Fibroblast of skin of right biceps (primary cell): ENCODE results near the gene NSD2.

Experiments
- DNase-seq: peaks from one replicate; pipeline ENCODE4 v3.0.0-alpha.2; 2013

The NSD2 gene

DNA sequence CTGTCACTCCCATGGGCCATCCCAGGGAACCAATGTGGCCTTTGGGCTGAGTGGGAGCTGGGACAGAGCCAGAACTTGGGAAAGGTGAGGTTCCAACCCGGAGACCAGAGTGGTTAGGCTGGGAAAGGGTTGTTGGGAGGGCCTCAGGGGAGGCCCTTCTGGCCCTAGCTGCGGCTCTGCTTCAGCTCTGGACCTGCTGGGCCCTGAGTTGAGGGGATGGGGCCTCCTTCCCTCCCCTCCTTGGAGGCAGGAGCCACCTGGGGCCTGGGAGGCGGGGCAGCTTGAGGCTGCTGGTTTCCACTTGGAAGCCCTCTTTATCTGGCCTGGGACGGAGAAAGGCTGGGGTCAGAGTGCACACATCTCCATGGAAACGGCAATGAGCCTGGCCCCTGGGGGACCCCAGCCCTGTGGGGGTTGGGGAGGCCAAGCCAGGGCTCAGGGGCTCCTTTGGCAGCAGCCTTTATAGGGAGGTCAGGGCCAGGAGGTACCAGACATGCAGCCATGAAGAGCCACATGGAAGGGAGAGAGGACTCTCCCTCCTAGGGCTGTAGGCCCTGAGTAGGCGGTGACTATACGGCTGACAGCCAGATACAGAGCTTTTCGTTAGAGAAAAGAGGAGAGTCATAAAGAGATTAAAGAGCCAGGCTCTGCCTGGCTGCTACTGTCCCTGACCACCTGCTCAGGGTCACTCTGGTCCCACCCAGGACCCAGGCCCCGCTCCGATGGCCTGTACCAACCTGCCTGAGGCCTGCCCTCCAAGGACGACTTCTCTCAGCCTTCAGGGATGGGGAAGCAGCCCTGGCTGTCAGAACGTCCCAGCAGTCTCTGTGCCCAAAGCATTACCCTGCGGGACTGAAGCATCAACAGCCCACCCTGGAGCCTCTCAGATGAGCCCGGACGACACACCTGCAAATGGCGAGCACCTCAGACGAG is 6.9 kb upstream of the NSD2 start:
- no peak for DNase-seq

DNA sequence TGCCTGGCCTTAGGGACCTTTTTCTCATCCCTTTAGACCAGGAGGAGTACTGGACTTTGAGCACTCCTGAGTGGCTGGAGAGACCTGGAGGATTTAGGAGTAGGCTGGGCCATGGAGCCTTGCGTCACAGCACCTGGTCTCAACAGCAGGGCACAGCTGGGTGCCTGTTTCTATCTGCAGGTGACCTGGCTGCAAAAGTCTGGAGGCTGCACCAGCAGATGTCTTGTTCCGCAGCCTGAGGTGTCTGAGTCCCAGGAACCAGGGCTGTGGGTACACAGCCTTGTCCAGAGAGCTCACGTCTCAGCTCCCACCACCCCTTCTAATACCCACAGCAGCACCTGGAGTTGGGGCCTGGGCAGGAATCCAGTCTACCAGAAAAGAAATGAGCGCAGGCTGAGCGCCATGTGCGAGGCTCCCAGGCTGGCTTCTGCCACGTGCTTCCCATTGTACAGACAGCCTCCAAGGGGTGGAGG is 5.0 kb upstream of the NSD2 start:
- DNase-seq: no peak

DNA sequence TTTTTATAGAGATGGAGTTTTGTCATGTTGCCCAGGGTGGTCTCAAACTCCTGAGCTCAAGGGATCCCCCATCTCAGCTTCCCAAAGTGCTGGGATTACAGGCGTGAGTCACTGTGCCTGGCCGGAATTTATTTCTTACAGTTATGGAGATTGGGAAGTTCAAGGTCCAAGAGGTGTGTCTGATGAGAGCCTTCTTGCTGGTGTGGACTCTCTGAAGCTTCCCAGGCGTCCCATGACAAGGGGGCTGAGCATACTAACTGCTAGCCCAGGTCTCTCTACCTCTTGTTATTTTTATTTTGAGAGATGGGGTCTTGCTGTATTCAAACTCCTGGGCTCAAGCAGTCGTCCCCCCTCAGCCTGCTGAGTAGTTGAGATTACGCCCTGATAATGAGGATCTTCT is 2.9 kb upstream of the NSD2 start:
- no peak for DNase-seq

DNA sequence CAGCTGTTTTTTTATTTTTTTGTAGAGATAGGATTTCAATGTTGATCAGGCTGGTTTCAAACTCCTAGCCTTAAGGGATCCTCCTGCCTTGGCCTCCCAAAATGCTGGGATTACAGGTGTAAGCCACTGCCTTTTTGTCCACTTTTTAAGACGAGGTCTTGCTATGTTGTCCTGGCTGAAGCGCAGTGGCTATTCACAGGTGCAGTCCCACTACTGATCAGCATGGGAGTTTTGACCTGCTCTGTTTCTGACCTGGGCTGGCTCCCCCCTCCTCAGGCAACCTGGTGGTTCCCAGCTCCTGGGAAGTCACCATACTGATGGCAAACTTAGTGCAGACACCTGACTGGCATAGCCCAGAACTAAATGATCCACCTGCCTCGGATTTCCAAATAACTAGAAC is 2.3 kb upstream of the NSD2 start:
- DNase-seq: no peak

DNA sequence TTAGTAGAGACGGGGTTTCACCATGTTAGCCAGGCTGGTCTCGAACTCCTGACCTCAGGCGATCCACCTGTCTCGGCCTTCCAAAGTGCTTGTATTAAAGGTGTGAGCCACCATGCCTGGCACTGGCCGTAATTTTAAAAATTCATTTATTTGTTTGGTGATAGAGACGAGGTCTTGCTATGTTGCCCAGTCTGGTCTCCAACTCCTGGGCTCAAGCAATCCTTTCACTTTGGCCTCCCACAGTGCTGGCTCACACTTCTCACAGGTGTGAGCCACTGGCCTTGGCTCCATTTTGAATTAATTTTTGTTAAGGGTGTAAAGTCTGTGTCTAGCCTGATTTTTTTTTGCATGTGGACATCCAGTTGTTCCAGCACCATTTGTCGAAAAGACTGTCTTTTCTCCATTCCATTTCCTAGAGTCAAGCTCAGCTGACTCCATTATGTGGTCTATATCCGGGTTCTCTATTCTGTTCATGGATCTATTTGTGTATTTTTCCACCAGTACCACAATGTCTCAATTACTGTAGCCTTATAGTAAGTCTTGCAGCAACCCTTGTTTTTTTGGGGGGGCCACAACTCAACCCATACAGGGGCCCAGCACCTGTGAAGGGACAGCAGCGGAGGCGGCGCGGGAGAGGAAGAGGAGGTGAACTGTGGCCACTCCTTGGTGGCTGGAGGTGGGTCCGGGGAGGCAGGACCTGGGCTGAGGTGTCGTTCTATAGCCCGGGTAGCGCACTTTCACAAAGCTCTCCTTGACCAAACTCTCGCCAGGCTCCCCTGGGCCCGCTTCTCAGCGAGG is 1.5 kb upstream of the NSD2 start:
- DNase-seq: no peak

DNA sequence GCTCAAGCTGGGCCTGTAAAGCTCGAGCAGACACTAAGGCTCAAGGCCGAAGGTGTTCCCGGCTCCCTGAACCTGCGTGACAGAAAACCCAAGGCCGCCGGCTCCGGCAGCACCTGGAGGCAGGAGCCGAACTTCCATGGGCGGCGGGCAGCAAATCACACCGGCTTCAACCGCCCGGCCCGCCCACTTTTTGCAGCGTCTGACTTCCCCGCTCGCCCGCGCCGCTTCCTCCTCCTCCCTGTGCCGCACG is 940 bp upstream of the NSD2 start:
- peak; percentile 84 for DNase-seq

DNA sequence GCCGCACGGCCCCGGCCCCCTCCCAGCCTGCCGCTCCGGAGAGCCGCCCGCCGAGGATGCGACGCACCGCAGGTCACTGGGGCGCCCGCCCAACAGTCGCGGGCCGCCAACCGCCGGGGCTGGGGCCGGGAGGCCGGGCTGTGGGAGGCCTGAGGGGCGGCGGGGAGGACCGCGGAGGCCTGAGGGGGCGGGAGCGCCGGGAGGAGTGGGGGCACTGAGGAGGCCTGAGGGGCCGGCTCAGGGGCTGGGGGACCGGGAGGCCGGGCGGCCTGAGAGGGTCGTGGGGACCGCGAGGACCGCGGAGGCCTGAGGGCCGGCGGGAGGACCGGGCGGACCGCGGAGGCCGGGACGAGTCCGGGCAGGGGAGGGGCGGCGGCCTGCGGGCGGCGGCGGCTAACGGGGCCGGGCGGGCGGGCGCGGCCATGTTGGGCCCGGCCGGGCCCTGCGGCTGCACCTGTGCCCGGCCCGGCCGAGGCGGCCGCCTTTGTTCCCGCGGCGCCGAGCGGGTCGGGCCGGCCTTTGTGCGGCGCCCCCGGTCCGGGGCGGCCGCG is 353 bp downstream of the NSD2 start:
- peak; percentile 34 for DNase-seq

DNA sequence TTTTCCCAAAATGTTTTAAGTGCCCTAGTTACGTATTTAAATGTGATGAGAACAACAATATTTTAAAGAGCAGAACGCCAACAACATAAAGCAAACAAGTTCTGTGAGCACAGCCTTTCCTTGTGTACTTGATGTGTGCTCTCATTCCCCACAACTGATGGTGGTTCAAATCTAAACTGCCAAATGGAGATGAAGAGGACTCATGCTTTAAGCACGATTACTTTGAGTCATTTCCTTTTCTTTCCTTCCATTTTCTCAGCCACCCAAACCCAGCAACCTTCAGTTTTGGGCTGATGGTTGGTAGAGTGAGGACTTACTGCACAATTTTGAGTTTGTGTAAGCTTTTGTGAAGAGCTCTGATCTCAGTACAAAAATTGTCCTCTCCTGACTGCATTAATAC is 1.7 kb downstream of the NSD2 start:
- peak; percentile 86 for DNase-seq

DNA sequence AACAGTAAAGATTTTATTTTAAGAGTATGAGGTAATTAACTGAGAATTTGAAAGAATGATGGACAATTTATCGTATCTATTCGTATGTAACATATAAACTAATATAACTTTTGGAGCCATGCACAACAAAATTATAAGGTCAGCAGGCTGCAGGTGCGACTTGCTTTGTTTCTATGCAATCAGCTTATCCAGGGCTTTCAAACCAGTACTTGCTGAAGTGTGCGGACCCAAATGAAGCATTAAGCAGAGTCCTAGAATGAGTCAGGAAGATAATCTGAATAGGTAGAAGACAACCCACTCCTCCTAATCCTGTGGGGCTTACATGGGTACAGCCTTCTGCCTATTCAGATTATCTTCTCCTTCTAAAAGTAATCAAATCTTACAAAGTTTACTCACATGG is 2.1 kb downstream of the NSD2 start:
- DNase-seq: no peak

DNA sequence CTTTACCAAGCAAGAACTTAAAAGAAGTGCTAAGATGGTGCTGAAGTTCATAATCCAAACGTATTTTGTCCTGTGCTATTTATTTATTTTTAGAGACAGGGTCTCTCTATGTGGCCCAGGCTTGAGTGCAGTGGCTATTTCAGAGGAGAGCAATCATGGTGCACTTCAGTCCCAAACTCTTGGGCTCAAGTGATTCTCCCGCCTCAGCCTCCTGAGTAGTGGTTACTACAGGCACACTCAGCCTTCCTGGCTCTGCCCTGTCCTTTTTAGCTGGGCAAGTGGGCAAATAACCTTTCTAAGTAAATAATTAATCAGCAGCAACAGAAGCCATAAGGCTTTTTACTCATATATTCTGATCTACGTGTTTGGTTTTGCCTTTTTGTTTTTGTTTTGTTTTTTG is 2.6 kb downstream of the NSD2 start:
- DNase-seq: no peak

DNA sequence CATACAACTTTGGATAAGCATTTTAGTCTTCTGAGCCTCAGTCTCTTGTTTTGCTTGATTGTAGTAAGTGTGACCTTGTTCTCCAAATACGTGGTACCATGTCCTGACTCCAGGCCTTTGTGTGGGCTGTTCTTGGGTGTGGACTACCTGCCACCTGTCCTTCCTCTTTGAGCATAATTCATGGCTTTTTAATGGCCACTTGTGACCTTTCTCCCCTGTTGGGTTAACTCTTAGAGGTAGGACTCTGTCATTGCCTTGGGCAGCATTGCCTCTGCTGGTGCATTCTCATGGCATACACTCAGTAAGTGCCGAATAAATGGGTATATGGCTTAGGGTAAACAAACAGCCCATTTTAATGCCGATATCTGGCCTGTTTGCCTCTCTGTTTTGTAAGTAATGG is 3.0 kb downstream of the NSD2 start:
- no peak for DNase-seq

DNA sequence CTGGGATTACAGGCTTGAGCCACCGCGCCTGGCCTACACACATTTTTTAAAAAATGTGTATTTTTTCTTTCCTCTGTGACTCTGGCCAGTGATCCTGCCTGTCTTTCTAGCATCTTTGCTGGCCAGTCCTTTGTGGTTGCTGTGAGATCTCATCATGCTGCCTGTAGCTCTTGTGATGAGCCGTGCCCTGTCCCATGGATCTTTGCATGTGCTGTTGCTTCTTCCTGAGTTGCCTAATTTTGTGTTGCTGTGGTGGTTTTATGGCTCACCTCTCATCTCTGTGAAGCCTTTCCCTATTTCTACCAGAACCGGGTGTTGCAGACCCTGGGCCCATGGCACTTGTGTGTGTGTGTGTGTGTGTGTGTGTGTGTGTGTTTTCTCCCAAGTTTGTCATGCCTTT is 8.3 kb downstream of the NSD2 start:
- DNase-seq: no peak

DNA sequence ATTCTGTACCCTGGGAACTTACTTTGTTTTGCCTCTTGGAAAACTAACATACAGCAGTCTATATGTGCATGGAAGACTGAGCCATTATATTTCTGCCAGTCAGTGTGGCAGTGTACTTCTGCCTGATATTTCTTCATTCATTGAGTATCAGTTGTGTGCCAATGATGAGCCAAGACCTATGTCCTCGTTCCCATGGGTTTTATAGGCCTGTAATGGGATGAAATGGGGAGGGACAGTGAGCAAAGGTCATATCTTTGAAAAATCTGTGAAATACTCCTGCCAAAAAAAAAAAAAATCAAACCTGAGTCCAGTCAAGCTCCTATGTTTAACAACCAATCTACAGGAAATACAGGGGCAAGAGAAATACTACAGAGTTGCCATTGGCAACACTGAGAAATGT is 9.1 kb downstream of the NSD2 start:
- DNase-seq: no peak

DNA sequence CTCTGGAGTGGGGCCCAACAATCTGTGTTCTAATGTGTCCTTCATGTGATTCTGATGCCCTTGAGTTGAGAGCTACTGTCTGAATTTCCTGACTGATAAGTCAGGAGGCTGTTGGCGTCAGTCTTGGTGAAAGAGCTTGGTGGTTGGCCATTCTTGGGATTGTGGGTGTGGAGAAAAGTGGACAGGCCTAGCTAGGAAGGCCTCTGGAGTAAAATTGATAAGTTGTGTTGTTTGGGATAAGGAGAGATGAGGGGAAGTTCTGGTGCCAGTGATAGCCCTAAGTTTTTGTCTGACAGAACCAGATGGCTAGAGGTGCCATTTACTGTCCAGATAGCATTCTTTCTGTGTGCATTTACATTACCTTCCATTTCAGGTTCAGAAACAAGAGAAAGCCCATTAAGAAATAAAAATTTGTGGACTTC is 11.7 kb downstream of the NSD2 start:
- DNase-seq: no peak

DNA sequence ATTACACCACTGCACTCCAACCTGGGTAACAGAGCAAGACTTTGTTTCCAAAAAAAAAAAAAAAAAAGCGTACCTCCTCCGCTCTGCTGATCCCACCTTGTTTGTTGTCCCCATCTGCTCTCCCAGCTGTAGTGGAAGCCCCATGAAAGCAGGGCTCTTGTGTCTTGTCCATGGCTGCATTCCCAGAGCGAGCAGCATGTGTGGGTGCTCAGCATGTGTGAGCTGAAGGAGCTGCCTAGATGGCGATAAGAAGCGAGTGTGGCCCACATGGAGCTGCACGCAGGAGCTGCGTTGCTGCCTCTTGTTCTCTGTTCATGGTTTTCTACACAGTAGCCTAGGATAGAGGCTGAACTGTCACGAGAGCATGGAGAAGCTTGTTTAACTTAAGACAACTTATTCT is 12.4 kb downstream of the NSD2 start:
- DNase-seq: no peak

DNA sequence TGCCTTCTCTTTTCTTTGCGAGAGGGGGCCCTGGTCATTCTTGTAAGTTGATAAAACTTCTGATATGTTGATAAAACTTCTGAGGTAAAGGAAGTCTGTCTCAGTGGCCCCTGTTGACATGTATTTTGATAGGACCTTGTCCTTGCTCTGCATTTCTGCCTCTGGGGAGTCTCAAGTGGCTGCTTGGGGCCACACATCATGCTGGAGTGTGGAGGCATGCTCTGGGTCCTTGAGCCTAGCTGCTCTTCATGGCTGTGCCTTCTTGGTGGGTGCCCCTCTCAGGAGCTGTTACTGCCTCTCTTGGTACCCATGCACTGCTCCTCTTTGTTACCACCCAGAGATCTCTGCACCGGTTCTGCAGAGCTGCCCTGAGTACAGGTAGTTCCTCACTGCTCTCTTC is 14.2 kb downstream of the NSD2 start:
- no peak for DNase-seq

DNA sequence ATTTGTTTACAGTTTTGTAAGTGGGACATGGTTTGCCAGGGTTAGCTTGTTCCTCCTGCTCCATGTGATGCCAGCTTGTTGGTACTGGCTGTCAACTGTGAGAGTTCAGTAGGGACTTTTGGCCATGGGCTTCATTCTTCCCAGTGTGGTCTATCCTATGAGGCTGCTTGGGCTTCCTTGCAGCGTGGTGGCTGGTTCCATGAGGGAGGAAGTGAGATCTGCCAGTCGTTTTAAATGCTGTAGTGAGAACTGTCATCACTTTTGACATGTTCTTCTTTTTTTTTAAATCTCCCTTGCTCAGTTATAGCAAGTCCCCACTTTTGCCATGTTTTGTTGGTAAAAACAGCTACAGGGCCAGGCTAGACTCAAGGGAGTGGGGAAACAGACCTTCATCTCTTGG is 15.9 kb downstream of the NSD2 start:
- no peak for DNase-seq

DNA sequence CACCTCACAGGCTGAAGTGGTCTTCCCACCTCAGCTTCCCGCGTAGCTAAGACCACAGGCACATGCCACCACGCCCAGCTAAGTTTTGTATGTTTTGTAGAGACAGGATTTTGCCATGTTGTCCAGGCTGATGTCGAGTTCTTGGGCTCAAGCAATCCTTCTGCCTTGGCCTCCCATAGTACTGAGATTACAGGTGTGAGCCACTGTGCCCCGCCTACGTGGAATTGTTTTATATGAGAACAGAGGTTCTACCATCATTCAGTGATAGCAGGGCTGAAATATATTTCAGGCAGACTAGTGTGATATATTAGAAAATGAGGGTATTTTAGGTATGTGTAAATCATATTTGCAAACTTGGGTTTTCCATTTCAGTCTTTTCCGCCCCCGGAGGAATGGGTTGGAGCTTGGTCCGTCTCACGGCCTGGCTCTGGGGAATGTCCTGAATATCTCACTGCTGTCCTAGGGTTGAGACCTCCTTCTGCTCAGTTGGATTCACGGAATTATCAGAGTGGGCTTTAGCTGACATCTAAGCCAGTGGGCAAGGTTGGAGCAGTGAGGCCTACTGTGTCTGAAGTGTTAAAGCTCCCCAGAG is 19.9 kb downstream of the NSD2 start:
- no peak for DNase-seq

DNA sequence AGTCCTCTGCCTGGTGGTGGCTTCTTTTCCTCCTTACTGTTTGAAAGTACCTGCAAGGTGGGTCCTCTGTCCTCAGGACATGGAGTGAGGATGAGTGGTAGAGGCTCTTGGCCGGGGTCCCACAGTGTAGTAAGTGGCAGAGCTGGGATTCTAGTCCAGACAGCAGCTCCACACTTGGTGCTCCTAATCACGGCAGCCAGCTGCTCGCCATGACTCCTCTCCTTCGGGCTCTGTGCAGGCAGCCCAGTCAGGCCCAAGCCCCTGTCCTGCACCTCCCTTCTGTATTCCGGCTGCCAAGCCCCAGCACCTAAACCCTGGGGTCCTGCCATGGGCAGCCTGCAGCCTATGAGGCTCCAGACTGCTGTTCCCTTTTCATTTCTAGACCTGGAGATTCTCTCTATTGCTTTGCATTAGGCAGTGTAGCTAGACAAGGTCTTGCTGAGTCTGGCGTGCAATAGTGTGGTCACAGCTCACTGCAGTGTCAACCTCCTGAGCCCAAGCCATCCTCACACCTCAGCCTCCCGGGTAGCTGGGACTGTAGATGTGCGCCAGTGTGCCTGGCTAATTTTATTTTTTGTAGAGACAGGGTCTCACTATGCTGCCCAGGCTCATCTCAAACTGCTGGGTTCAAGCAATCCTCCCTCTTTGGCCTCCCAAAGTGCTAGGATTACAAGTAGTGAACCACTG is 24.9 kb downstream of the NSD2 start:
- DNase-seq: no peak

DNA sequence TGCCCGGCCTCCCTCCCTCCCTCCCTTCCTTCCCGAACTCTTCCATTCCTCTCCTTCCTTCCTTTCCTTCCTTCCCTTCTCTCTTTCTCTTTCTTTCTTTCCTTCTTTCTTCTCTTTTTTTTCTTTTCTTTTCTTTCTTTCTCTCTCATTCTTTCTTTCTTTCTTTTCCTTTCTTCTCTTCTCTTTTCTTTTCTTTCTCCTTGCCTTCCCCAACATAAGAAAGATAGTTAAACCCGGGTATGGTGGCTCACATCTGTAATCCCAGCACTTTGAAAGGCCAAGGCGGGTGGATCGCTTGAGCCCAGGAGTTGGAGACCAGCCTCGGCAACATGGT is 25.4 kb downstream of the NSD2 start:
- no peak for DNase-seq

DNA sequence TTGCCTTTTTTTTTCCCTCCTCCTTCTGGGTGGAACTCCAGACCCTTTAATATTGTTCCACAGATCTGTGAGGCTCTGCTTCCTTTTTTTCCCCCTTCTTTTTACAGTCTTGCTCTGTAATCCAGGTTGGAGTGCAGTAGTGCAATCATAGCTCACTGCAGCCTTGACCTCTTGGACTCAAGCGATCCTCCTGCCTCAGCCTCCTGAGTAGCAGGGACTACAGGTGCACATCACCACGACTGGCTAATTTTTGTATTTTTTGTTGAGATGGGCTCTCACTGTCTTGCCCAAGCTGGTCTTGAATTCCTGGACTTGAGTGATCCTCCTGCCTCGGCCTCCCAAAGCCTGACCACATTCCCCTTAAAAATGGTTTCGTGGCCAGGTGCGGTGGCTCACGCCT is 26.8 kb downstream of the NSD2 start:
- DNase-seq: no peak

DNA sequence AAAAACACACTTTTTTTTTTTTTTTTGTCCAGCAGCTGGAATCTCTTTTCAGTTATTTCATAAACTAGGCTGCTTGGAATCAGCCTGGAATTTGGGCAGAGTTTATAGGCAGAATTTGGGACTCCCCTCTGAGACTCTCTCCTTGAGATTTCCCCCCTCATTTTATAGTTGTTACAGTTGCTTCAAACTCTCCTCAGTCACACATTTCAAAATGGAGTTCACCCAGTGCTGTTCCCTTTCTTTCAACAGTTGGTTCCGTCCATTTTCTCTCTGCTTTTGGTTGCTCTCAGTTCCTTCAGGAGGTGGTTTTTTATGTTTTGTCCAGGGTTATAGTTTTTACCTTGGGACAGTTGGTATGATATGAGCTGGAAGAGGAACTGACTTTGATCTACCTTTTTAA is 27.5 kb downstream of the NSD2 start:
- DNase-seq: no peak
